HEK293 (cell line): Measurements from ENCODE around the gene TLE4.
A peak's percentile ranks its signal among the peaks of the same experiment; 100 is the strongest.

Experiments
- CTCF ChIA-PET: fragments of 350-600 bp; formaldehyde crosslinking; extraction: SDS; loops from one replicate; lab custom pipeline; 2021; ENCODE audit warnings: antibody characterized with exemption; lab: Yijun Ruan, JAX
- POLR2A ChIA-PET: fragments of 300-600 bp; formaldehyde crosslinking; extraction: SDS; loops from one replicate; lab custom pipeline; 2020; ENCODE audit warnings: antibody characterized with exemption, inconsistent platforms; lab: Yijun Ruan, JAX
- H3K27ac ChIP-seq: fragments of 200-500 bp; sonication (Bioruptor generic); 2 replicates; pipeline ENCODE4 v1.5.1; 2014; ENCODE audit warnings: low read depth, low read length, control low read depth, inconsistent platforms; ENCODE audit errors: extremely low read depth
- H3K36me3 ChIP-seq, 2 experiments: fragments of 200-500 bp in 1 of 2; sonication (Bioruptor generic) in 1 of 2; 1 replicate in 1 of 2; 2 replicates in 1 of 2; pipeline ENCODE4 v1.5.1; 2014 to 2017; ENCODE audit warnings: inconsistent platforms in 2 of 2, low read length in 2 of 2; ENCODE audit not compliant: control insufficient read depth in 2 of 2, insufficient read depth in 1 of 2
- H3K4me1 ChIP-seq: fragments of 200-500 bp; sonication (Bioruptor generic); 2 replicates; pipeline ENCODE4 v1.5.1; 2014; ENCODE audit warnings: mild to moderate bottlenecking, low read length, inconsistent platforms; ENCODE audit not compliant: control insufficient read depth, insufficient read depth
- H3K4me3 ChIP-seq: 2 replicates; pipeline ENCODE4 v1.5.1; 2011; ENCODE audit warnings: low read depth, mild to moderate bottlenecking, control low read depth, low read length, moderate library complexity
- H3K9me3 ChIP-seq: fragments of 200-500 bp; sonication (Bioruptor generic); 2 replicates; pipeline ENCODE4 v1.5.1; 2014; ENCODE audit warnings: low read depth, low read length, inconsistent platforms; ENCODE audit not compliant: control insufficient read depth, insufficient read depth
- EGR2 ChIP-seq: fragments of 450-650 bp; formaldehyde crosslinking; IDR thresholded peaks from 2 replicates; pipeline ENCODE4 v1.5.1; 2016; ENCODE audit warnings: low read depth, missing biosample characterization, missing genetic modification characterization
- FEZF1 ChIP-seq: fragments of 450-650 bp; formaldehyde crosslinking; IDR thresholded peaks from 2 replicates; pipeline ENCODE4 v1.5.1; 2016; ENCODE audit warnings: missing biosample characterization, missing genetic modification characterization
- MZF1 ChIP-seq: fragments of 450-650 bp; formaldehyde crosslinking; IDR thresholded peaks from 2 replicates; pipeline ENCODE4 v1.5.1; 2017; ENCODE audit warnings: missing biosample characterization, missing genetic modification characterization, borderline replicate concordance
- SALL2 ChIP-seq: fragments of 450-650 bp; formaldehyde crosslinking; IDR thresholded peaks from 2 replicates; pipeline ENCODE4 v1.5.0; 2017; ENCODE audit warnings: missing biosample characterization, mild to moderate bottlenecking, missing genetic modification characterization, borderline replicate concordance
- SCRT1 ChIP-seq: fragments of 450-650 bp; formaldehyde crosslinking; IDR thresholded peaks from 2 replicates; pipeline ENCODE4 v1.5.1; 2016; ENCODE audit warnings: missing biosample characterization, missing genetic modification characterization, borderline replicate concordance
- SETDB1 ChIP-seq: IDR thresholded peaks from one replicate; pipeline ENCODE4 v1.6.1; 2017; ENCODE audit warnings: mild to moderate bottlenecking, low read length, moderate library complexity, mixed read lengths; ENCODE audit not compliant: insufficient read length
- TCF7L2 ChIP-seq: IDR thresholded peaks from 2 replicates; pipeline ENCODE4 v1.6.1; 2011; ENCODE audit warnings: low read depth, mild to moderate bottlenecking, inconsistent platforms, low read length, moderate library complexity, borderline replicate concordance
- TRIM28 ChIP-seq: IDR thresholded peaks from 2 replicates; pipeline ENCODE4 v1.6.1; 2011; ENCODE audit warnings: low read length, control low read depth, borderline replicate concordance
- ZFHX2 ChIP-seq: fragments of 450-650 bp; formaldehyde crosslinking; conservative IDR thresholded peaks from 2 replicates; pipeline ENCODE4 v1.5.1; 2016; ENCODE audit warnings: missing biosample characterization, missing genetic modification characterization
- ZFP3 ChIP-seq: fragments of 450-650 bp; formaldehyde crosslinking; IDR thresholded peaks from 2 replicates; pipeline ENCODE4 v1.5.1; 2016; ENCODE audit warnings: low read depth, missing biosample characterization, missing genetic modification characterization
- ZFP69B ChIP-seq: fragments of 450-650 bp; formaldehyde crosslinking; IDR thresholded peaks from 2 replicates; pipeline ENCODE4 v1.5.1; 2016; ENCODE audit warnings: missing biosample characterization, missing genetic modification characterization
- ZNF10 ChIP-seq: fragments of 450-650 bp; formaldehyde crosslinking; IDR thresholded peaks from 2 replicates; pipeline ENCODE4 v1.5.1; 2017; ENCODE audit warnings: missing biosample characterization, missing genetic modification characterization
- ZNF174 ChIP-seq: fragments of 450-650 bp; formaldehyde crosslinking; IDR thresholded peaks from 2 replicates; pipeline ENCODE4 v1.5.0; 2017; ENCODE audit warnings: missing biosample characterization, mild to moderate bottlenecking, missing genetic modification characterization
- ZNF184 ChIP-seq: fragments of 450-650 bp; IDR thresholded peaks from 2 replicates; pipeline ENCODE4 v1.5.1; 2018; ENCODE audit warnings: missing biosample characterization, mild to moderate bottlenecking, missing genetic modification characterization
- ZNF366 ChIP-seq: fragments of 450-650 bp; formaldehyde crosslinking; conservative IDR thresholded peaks from 2 replicates; pipeline ENCODE4 v1.5.1; 2016; ENCODE audit warnings: missing biosample characterization, missing genetic modification characterization
- ZNF423 ChIP-seq: fragments of 450-650 bp; formaldehyde crosslinking; IDR thresholded peaks from 2 replicates; pipeline ENCODE4 v1.5.1; 2016; ENCODE audit warnings: missing biosample characterization, missing genetic modification characterization
- ZNF521 ChIP-seq: fragments of 450-650 bp; formaldehyde crosslinking; IDR thresholded peaks from 2 replicates; pipeline ENCODE4 v1.5.1; 2017; ENCODE audit warnings: missing biosample characterization, mild to moderate bottlenecking, missing genetic modification characterization
- ZNF747 ChIP-seq: fragments of 450-650 bp; formaldehyde crosslinking; IDR thresholded peaks from 2 replicates; pipeline ENCODE4 v1.5.1; 2016; ENCODE audit warnings: missing biosample characterization, missing genetic modification characterization
- ZSCAN23 ChIP-seq: fragments of 450-650 bp; formaldehyde crosslinking; IDR thresholded peaks from 2 replicates; pipeline ENCODE4 v1.5.1; 2016; ENCODE audit warnings: missing biosample characterization, missing genetic modification characterization
- TF ChIP-seq, protein P1 (sequence below): fragments of 450-650 bp; formaldehyde crosslinking; IDR thresholded peaks from 2 replicates; pipeline ENCODE4 v1.5.1; 2016; ENCODE audit warnings: missing biosample characterization, missing genetic modification characterization
- TF ChIP-seq, protein P2 (sequence below): fragments of 450-650 bp; formaldehyde crosslinking; IDR thresholded peaks from 2 replicates; pipeline ENCODE4 v1.5.1; 2016; ENCODE audit warnings: missing biosample characterization, missing genetic modification characterization

The TLE4 gene

DNA sequence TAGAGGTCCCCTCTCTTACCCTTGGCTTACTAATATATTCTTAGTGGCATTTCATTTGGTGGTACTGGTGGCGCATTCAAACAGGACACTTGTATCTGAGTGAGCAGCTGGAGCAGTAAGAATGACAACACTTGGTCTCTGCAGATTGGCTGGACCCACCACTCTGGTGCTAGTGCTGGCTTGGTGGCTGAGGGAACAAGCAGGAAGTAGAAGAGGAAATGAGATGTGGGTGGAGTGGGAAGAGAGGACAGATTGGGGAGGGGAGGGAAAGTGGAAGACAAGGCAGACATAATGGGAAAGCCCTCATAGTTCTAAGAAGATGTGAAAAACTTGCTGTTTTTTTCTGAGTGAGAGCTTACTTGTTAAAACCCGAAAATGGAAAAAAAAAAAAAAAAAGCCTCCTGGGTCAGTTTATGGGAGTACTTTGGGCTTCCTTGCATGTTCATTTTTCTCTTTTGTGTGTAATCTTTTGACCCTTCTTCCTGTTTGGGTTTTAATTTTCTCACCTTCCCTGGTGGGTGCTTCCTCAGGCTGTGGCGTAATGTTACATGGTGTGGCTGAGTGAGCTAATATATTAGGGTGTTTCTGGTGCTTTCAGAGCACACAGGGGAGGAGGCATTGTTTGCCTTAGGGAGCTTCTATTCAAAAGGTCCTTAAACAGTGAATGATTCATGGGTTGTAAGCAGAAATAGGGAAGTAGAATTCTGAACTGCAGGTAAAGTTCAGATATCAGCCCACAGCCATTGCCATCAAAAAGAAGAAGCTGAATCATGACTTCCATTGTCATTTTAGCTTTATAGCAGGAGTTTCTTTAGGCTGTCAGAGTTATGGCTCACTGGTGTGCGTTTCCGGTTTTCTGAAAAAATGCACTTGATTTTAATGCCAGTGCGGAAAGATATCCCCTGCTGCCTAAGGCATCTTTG lies 52.3 kb downstream of the TLE4 start:
- peaks cover 0 to 13% of the 10 kb centered on the region in 2 experiments; a peak in 1 of 3 replicates for H3K36me3 ChIP-seq
- CTCF ChIA-PET, result interaction anchor here (0.7 kb wide), 1 partner anchor 240 kb away, joined by 4 read pairs; no protein-coding TSS in a partner anchor
- no peaks in the 10 kb centered on the region for H3K4me1 ChIP-seq
- POLR2A ChIA-PET, result interaction anchor here (0.6 to 2.2 kb wide), 2 partner anchors 53 to 1280 kb away, joined by 3 to 10 read pairs; partner anchors contain the start of gene TLE4
- H3K27ac ChIP-seq, result no peak overlapping the region
- H3K4me3 ChIP-seq, result no peak overlapping the region
- TF ChIP-seq SETDB1 (peak; percentile 53), SALL2 (tag by site-specific recombination) (no peak), ZNF423 (no peak), TRIM28 (peak; percentile 83), MZF1 (tag by site-specific recombination) (no peak), ZNF174 (tag by site-specific recombination) (no peak), ZNF747 (tag by site-specific recombination) (no peak), SCRT1 (tag by site-specific recombination) (no peak), FEZF1 (tag by site-specific recombination) (0 out of 2 replicates have a peak, but pooled peaks have one; percentile 9), EGR2 (peak; percentile 85), ZNF10 (no peak), ZFP69B (tag by site-specific recombination) (peak; percentile 53; the same call in 1 of the 2 replicates), ZNF366 (tag by site-specific recombination) (no peak), ZFP3 (tag by site-specific recombination) (no peak), ZNF184 (tag by site-specific recombination) (no peak), ZFHX2 (tag by site-specific recombination) (peak; percentile 90), ZNF521 (tag by site-specific recombination) (no peak), TCF7L2 (peak; percentile 24; the same call in 1 of the 2 replicates), ZSCAN23 (tag by site-specific recombination) (no peak)
- TF ChIP-seq, protein P1, sequence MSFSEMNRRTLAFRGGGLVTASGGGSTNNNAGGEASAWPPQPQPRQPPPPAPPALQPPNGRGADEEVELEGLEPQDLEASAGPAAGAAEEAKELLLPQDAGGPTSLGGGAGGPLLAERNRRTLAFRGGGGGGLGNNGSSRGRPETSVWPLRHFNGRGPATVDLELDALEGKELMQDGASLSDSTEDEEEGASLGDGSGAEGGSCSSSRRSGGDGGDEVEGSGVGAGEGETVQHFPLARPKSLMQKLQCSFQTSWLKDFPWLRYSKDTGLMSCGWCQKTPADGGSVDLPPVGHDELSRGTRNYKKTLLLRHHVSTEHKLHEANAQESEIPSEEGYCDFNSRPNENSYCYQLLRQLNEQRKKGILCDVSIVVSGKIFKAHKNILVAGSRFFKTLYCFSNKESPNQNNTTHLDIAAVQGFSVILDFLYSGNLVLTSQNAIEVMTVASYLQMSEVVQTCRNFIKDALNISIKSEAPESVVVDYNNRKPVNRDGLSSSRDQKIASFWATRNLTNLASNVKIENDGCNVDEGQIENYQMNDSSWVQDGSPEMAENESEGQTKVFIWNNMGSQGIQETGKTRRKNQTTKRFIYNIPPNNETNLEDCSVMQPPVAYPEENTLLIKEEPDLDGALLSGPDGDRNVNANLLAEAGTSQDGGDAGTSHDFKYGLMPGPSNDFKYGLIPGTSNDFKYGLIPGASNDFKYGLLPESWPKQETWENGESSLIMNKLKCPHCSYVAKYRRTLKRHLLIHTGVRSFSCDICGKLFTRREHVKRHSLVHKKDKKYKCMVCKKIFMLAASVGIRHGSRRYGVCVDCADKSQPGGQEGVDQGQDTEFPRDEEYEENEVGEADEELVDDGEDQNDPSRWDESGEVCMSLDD, result no peak
- TF ChIP-seq, protein P2, sequence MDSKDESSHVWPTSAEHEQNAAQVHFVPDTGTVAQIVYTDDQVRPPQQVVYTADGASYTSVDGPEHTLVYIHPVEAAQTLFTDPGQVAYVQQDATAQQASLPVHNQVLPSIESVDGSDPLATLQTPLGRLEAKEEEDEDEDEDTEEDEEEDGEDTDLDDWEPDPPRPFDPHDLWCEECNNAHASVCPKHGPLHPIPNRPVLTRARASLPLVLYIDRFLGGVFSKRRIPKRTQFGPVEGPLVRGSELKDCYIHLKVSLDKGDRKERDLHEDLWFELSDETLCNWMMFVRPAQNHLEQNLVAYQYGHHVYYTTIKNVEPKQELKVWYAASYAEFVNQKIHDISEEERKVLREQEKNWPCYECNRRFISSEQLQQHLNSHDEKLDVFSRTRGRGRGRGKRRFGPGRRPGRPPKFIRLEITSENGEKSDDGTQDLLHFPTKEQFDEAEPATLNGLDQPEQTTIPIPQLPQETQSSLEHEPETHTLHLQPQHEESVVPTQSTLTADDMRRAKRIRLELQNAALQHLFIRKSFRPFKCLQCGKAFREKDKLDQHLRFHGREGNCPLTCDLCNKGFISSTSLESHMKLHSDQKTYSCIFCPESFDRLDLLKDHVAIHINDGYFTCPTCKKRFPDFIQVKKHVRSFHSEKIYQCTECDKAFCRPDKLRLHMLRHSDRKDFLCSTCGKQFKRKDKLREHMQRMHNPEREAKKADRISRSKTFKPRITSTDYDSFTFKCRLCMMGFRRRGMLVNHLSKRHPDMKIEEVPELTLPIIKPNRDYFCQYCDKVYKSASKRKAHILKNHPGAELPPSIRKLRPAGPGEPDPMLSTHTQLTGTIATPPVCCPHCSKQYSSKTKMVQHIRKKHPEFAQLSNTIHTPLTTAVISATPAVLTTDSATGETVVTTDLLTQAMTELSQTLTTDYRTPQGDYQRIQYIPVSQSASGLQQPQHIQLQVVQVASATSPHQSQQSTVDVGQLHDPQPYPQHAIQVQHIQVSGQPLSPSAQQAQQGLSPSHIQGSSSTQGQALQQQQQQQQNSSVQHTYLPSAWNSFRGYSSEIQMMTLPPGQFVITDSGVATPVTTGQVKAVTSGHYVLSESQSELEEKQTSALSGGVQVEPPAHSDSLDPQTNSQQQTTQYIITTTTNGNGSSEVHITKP (tag by site-specific recombination), result peak; percentile 74
- TF ChIP-seq, all 188 proteins: peak for 8
- H3K9me3 ChIP-seq, result no peaks in the 10 kb centered on the region
